Hindlimb muscle (tissue), 1 donor: ENCODE measurements around the gene EIPR1. TPM values are rescaled to one million over a fixed set of nuclear protein-coding genes. Genes with fewer than 3 reads are reported as not detected.

ENCODE experiments used
- DNase-seq: peaks from one replicate; pipeline ENCODE4 v3.0.0-alpha.2; 2013
- polyA plus RNA-seq: library from polyadenylated mRNA; unstranded; fragments of 120-200 nt; gene quantifications from one replicate; pipeline ENCODE4 v1.2.1, GENCODE V29; 2013; ENCODE audit not compliant: insufficient read length

EIPR1 gene
- polyA plus RNA-seq, 1 donor = 16.4 TPM

DNA sequence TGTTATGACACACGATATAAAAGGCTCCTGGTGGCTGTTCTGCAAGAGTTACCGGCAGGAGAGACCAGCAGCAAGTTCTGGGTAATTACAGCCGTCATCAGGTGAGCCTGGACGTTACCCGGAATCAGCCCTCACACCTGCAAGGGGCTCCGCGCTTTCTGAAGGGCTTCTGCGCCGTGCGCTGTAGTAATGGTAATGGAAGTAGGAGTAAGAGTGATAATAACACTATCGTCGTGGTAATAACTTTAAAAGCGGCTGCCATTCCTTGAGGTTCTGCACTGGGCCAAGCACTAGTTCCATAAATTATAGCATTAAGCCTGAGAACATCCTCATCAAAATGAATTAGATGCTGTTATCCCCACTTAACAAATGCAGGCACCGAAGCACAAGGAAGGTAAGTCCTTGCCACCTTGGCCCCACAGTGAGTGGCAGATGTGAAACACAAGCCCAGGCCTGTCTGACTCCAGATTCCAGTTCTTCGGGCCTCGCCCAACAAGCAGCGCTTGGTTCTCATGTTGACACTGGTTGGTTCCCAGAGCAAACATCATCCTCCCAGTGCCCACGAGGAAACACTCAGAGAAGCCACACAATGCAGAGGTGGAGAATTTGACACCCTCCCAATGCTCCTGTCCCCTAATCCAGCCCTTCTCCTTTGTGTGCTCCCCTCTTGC is 205.2 kb downstream of the EIPR1 start:
- no peak for DNase-seq

DNA sequence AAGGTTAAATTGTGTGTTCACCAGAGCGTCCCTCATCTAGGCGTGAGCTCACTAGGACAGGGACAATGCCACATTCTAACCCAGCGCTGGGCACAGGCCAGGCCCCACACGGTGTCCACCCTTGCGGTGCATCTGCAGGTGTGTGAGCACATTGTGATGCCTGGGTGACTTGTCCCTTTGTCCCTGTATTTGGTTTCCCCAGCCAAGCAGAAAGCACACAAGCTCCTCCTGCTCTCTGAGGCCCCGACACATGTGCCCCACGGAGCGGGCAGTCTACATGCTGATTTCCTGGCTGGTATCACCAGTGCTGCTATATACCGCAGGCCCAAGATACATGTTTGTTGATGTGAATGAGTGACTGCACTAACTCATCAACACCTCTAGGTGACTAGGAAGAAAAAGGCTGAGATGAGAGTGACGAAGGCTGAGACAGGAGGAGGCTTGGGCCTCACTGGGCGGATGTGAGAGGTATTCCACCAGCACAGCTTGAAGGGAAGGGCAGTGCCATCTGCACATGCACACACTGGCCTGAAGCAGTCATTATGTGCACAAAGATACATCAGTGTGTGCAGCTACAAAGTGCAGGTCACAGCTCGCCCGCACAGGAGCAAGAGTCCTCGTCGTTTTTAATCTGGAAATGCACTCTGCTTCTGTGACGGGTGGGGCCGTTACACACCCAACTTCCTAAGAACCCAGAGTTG is 205.9 kb downstream of the EIPR1 start:
- DNase-seq = no peak

DNA sequence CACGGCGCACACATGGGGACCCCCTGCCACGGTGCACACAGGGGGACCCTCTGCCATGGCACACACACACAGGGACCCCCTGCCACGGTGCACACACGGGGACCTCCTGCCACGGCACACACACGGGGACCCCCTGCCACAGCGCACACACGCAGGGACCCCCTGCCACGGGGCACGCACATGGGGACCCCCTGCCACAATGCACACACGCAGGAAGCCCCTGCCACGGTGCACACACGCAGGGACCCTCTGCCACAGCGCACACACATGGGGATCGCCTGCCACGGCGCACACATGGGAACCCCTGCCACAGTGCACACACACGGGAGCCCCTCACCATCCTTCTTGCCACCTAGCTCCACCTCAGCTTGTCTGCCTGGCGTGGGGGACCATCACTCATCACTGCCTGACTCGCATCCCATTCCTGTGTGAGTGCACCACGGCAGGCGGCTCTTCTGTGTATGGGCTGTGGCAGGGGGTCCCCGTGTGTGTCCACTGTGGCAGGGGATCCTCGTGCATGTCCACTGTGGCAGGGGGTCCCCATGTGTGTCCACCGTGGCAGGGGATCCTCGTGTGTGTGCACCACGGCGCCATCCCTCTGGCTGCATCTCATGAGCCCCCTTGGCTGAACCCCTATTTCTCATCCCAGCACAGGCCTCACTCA is 206.7 kb downstream of the EIPR1 start:
- DNase-seq = no peak

DNA sequence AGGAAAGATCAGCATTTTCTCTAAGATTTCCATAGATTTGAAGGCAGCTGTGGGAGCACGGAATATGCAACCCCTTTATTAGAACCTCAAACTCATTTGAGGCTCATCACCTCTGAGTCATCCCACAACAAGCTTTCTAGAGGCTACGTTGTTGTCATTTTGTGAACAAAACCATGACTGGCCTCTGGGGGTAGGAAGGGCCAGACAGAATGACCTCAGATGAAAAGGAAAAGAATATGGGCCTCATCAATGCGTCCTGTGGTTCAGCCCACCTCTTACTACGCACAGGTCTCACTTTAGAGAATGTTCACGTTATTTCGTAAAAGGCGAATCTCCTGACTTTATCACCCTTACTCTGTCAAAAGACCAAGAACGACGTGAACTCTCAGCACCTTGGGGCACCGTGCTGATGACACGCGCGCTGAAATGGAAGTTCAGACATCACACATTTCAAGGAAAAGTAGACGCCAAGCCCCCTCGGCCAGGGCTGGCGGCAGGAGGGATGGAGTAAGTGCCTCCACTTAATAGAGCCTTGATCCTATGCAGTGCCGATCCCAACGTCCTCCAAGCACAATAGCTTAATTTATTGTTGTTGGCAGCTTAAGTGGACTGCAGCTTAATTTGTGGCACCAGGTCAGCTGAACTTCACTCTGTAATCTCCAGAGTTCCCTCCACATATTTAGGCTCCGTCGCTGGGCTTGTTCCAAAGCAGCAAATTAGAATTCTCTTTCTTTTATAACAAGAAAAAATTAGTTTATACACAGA is 208.3 kb downstream of the EIPR1 start:
- DNase-seq = no peak

DNA sequence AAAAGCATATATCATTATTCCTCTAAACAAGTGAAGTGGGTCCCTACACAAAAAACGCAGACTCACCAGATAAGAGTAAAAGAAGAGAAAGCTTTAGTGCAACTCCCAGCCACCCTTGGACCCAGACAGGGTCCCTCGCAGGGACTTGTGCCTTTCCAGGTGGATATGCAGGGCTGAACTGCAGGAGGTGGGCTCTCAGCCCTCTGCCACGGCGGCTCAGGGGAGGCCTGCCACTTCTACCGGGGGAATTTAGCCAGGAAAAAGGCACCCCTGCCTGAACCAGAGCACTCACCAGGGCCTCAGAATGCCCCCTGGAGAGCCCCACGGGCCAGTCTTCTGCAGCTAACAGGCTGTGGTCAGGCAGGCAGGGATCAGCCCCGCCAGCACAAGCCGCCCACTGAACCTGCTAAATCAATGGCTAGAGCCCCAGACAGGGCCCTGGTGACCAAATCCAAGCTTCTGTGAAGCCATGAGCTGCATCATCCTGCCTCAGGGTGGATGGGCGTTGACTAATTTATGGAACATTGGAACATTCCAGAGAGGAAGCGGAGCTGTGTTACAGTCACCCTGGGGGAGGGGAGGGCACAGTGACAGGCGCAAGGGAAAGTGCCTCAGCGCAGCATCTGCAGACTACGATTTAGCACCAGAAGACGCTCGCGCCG is 209.3 kb downstream of the EIPR1 start:
- DNase-seq = no peak

DNA sequence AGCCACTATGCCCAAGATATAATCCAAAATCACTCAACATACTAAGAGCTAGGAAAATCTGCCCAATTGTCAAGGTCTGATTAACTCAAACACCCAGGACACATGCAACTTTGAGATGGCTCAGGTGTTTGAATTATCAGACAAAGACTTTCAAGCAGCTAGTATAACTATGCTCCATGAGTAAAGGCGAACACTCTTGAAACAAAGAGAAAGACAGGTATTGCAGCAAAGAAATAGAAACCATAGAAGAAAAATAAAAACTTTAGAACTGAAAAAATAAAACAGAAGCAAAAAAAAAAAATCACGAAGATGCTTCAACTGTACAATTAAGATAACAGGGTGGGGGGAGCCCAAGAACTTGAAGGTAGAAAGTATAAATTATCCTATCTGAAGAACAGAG is 214.2 kb downstream of the EIPR1 start:
- no peak for DNase-seq

DNA sequence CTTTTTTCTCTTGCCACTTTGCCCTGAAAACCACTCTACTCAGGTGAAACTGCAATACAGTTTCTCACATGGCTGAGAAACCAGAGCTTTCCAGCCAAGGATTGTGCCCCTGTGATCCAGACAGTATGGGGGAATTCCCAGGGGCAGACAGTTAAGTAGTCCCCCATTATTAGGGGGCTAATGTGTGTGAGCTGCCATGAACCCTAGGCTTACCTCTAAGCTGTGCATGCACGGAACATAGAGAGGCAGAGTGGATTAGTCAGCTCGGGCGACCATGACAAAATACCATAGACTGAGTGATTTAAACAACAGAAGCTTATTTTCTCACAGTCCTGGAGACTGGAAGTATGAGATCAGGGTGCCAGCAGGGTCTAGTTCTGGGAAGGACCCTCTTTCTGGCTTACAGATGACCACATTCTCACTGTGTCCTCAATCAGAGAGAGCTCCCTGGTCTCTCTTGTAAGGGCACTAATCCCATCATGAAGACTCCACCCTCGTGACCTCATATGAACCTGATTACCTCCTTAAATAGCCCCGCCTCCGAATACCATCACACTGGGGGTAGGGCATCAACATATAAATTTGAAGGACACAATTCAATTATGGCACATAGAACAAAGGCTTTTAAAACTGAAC is 215.1 kb downstream of the EIPR1 start:
- DNase-seq = no peak

DNA sequence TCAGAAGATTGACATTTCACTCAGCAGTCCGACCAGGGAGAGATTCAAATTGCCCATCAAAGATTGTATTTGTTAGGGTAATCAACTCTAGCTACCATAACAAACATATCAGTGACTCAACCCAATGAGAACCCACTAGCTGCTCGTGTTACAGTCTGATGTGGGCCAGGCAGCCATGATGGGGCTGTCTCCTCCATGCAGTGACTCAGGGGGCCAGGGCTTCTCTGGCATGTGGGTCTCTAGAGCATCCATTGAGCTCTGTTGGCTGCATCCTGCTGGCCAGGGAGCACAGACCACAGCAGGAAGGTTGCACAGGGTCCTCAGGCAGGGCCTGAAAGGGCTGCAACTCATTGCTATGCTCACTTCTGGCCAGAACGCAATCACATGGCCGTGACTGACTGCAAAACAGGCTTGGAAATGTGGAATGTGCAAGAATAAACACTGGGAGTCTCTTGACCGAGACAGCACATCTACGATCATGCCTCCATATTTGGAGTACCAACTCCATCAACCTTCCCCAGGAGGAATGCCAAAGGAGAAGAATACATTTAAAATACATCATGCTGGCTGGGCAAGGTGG is 216.8 kb downstream of the EIPR1 start:
- DNase-seq = no peak

DNA sequence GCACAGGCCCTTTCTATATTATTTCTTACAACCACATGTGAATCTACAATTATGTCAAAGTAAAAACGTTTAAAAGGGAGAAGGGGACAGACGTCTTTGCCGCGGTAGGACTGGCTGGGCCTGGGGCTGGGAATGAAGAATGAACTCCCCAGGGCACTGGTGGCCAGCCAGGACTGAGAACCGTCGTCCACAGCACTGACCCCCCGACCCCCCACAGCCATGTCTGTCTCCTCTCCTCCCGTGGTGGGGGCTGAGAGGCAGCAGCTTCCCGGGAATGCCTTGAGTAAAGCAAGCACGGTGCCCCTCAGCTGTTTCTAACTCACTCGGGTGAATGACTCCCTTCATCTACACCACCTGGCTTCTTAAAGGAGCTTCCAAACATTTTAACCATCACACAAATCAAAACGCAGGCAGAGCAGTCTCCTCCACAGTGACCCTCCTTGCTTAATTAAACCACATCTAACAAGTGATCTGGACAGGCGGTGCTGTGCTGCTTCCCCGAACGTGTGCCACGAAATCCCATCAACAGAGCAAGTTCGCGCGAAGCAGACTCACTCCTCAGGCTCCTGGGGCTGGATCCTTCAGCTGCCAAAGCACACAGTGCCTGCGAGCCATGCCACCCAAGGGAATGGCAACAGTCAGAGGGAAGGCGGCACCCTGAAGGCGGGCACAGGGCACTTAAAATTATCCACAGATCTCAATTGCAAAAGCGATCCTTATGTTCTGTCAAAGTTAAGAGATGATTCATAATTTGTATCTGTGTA is 217.7 kb downstream of the EIPR1 start:
- DNase-seq = no peak

DNA sequence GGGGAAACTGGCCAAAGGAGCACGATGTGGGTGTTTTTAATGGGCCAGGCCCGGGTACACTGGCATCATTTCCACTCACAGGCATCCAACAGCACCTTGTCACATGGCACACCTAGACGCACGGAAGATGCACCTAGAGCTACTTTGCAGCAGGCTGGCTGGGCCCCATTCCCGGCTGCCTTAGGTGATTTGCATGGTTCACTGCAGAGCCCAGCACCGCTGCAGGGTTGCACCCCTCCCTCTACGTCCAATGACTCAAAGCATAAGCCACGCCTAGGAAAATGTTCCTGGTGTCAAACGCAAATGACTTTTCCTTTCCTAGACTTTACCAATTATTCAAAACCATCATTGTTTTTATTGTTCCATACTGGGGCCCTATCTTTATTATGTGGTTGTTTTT is 222.9 kb downstream of the EIPR1 start:
- no peak for DNase-seq

DNA sequence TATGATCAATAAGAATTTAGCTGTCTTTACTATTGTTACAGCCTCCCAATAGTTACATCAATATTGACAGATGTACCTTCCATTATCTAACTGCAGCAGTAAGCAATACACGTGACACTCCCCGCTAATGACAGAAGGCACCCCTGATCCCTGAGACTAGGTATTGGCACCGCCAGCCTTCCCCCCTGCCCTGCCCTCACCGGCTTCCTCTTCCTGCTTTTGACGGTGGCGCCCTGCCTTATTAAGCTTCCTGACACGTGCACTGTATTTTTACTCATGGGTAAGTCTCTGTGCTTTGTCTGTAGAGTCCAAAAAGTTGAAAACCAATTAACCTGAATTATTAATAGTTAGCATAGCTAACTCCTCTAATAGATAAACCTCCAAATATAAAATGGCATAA is 223.5 kb downstream of the EIPR1 start:
- DNase-seq = no peak

DNA sequence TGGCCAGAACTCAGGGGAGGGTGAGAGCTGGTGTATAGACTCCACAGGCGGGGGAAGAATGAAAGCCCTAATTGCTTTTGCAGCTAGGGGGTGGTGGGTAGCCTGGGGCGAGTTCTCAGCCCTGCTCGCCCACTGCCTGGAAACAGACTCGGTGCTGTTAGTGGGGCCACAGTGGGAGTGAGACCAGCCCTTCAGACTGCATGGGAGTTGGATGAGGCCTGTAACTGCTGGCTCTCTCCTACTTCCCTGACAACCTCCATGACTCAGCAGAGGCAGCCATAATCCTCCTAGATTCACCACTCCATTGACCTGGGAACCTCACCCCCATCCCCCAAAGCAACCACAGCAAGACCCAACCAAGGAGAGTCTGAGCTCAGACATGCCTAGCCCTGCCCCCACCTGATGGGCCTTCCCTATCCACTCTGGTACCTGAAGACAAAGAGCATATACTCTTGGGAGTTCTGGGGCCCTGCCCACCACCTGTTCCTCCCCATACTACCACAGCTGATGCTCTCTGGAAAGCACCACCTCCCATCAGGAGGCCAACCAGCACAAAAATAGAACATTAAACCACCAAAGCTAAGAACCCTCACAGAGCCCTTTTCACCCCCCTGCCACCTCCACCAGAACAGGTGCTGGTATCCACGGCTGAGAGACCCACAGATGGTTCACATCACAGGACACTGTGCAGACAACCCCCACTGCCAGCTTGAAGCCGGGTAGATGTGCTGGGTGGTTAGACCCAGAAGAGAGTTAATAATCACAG is 226.3 kb downstream of the EIPR1 start:
- no peak for DNase-seq

DNA sequence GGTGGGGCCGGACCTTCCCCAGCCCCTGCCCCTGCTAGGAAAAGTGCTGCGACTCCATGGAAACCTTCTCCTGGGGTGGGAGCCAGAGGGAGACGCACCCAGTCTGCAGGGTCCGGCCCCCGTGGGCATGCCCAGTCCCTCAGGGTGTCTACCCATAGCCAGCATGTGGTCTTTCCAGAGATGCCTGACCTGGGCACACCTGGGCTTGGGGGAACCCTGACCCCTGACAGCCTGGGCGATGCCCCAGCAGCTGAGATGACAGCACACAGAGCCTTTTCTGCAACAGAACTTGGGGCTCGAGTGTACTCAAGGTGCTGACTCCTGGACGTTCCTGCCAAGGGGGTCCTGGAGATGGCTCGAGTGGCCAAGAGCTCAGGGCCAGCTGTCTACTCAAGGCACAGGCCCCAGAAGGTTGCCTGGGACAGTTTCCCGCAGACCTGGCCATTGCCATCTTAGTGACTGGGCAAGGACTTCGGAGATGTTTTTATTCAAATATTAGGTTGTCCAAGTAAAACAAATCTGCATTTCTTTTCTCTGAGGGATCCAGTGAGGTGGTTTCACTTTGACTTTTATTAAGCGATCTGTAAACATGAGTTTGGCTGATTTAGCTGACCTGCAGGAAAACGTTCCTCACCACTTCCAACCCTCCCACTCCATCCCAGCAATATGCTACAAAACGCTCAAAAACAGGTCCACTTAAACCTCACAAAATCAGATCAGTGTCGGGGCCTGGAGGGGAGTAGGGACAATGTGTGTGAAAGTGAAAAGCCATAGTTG is 228.0 kb downstream of the EIPR1 start:
- DNase-seq = no peak

DNA sequence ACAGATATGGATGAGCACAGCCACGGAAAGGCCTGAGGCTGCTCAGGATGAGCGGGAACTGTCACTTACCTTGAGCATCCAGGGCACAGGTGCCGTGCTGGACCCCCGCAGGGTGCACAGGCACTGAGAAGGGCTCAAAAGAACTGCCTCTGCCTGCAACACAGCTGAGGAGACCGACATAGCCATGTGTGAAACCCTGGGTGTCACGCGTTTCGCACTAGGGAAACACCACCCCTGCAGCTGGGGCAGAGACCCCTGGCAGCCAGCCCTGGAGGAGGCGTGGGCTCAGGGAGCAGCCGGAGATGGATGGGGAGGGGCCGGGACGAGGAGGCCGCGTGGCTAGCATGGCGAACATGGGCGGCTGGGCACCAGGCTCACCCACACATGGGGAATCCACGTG is 228.9 kb downstream of the EIPR1 start:
- no peak for DNase-seq

DNA sequence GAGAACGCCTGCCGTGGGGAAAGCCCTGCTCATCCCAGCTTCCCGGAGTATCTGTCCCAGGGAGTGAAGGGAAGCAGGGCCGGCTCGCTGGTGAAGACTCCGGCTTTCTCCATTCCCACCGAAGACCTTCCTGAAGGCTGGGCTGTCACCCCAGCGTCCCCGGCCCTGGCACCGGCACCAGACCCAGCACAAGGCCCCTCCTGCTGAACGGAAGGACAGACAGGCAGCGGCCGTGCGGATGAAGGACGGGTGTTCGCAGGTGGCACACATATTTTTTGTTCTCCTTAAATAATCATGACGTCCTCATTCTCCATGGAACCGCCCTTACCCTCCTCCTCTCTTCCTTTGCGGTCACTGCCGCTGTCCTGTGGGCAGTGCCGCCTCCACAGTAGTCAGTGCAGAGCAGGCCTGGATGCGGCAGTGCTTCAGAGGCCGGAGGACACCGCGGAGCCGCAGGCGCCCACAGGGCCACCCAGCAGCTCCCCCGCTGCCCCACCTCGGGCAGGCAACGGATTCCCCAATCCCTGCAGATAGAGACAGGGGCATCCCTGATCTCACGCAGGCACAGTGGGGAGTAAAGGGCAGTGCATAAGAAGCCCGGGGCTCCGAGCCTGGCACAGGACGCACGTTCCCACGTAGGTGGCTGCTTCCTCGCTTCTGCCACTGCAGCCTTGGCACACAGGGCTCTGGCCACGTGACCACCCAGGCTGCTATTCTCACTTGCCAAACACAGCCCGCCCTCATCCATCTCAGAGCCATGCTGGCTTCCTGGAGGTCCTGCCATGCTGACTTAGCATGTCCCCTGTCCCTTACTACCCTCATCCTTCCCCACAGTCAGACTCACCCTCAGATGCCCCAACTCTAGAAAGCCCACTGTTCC is 229.7 kb downstream of the EIPR1 start:
- no peak for DNase-seq

DNA sequence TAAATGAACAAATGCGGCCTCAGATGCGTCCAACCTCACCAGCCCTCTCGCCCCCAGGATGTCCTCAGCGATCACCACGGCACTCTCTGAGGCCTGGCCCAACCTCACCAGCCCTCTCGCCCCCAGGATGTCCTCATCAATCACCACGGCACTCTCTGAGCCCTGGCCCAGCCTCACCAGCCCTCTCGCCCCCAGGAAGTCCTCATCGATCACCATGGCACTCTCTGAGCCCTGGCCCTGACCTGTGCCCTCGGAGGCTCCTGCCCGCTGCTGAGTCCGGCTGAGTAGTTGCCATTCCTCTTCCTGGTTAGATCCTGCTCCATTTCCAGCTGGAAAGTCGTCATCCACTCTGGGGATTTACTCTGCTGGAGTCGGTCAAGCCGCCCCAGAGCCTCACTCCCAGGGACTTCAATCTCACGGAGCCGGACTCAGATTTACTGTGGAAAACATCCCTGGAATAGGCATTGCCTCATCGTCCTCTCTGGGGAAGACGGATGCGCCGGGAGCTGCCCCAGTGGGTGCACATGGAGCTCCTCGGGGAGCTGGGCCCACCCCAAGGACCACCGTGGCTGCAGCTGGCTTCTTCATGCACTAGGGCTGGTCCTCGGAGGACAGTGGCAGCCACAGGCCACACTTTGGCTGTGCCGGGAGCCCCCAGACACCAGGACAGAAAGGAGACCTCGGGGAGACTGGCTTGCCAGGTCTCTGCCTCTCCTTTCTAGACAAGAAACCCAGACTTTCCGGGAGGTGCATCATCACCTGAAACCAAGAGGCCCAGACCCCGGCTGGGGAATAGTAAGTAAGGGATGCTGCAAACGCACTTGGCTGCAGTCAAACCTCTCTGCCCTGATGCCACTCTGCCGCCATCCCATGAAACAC is 230.6 kb downstream of the EIPR1 start:
- no peak for DNase-seq

DNA sequence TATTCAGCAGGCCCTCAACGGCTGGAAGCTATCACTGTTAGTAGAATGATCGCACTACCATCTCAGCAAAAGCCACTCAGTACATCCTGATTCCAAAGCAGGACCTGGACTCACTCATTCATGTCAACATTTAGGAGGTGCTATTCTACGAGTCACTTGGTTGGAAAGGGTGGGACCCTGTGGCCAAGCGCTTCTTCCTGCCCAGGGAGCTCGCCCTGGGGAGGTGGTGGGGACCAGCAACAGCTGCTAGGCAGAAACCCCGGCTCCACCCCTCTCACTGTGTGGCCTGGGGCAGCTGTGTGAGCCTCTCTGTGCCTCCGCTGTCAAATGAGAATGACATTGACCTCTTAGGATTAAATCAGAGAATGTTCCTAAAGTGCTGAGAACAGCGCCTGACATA is 231.4 kb downstream of the EIPR1 start:
- DNase-seq = no peak
